Spleen (tissue), 7 donors: ENCODE measurements around the gene EPHA4.

Source experiments
- POLR2A ChIP-seq, 3 donors: fragments of 450-650 bp; IDR thresholded peaks; one replicate each; pipeline ENCODE4 v1.5.1; 2017; ENCODE audit warnings: antibody characterized with exemption in 3 of 3, mild to moderate bottlenecking in 1 of 3
- POLR2AphosphoS5 ChIP-seq, 3 donors: sonication (generic); formaldehyde crosslinking; IDR thresholded peaks; one replicate each; pipeline ENCODE4 v1.5.1; 2017; ENCODE audit warnings: antibody characterized with exemption in 3 of 3
- TF ChIP-seq, protein P1 (sequence below), 11 experiments: fragments of 200-600 bp in 7 of 11; fragments of 450-650 bp in 4 of 11; sonication (generic) in 4 of 11; IDR thresholded peaks in 8 of 11; conservative IDR thresholded peaks in 3 of 11; 1 replicate in 7 of 11; 2 replicates in 4 of 11; pipeline versions ENCODE4 v1.4.0 to v1.8.0; 2016 to 2021; ENCODE audit warnings: antibody characterized with exemption in 11 of 11, inconsistent platforms in 4 of 11, mild to moderate bottlenecking in 1 of 11
- donor health status: DM: no; HTN: no; CAD: no; lungs with moderate emphysema.
- donor health status: DM: no; HTN: no; CAD: no.
- donor health status: DM: no; HTN: no; CAD: no.

- TF ChIP-seq, protein P1, sequence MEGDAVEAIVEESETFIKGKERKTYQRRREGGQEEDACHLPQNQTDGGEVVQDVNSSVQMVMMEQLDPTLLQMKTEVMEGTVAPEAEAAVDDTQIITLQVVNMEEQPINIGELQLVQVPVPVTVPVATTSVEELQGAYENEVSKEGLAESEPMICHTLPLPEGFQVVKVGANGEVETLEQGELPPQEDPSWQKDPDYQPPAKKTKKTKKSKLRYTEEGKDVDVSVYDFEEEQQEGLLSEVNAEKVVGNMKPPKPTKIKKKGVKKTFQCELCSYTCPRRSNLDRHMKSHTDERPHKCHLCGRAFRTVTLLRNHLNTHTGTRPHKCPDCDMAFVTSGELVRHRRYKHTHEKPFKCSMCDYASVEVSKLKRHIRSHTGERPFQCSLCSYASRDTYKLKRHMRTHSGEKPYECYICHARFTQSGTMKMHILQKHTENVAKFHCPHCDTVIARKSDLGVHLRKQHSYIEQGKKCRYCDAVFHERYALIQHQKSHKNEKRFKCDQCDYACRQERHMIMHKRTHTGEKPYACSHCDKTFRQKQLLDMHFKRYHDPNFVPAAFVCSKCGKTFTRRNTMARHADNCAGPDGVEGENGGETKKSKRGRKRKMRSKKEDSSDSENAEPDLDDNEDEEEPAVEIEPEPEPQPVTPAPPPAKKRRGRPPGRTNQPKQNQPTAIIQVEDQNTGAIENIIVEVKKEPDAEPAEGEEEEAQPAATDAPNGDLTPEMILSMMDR (IDR thresholded peaks at IDR 0.05 in 8 of 11, conservative IDR thresholded peaks at IDR 0.05 in 3 of 11): no peak
- no peak for TF ChIP-seq POLR2A (IDR thresholded peaks at IDR 0.05)
- TF ChIP-seq POLR2AphosphoS5 (IDR thresholded peaks at IDR 0.05): no peak
These were observed 4.3 kb downstream of the EPHA4 start for GRCh38 chr2:221567809-221568208.
